ENCODE data around the gene RPA3. TPM values are rescaled to one million over a fixed set of nuclear protein-coding genes. Genes with fewer than 3 reads are reported as not detected.

RPA3 gene
- total RNA-seq, 3 donors from 2014 or later (not counting 1 experiment from before 2014, with no cell fraction given), result 14.2 to 25.9 (median 22.6) TPM

DNA sequence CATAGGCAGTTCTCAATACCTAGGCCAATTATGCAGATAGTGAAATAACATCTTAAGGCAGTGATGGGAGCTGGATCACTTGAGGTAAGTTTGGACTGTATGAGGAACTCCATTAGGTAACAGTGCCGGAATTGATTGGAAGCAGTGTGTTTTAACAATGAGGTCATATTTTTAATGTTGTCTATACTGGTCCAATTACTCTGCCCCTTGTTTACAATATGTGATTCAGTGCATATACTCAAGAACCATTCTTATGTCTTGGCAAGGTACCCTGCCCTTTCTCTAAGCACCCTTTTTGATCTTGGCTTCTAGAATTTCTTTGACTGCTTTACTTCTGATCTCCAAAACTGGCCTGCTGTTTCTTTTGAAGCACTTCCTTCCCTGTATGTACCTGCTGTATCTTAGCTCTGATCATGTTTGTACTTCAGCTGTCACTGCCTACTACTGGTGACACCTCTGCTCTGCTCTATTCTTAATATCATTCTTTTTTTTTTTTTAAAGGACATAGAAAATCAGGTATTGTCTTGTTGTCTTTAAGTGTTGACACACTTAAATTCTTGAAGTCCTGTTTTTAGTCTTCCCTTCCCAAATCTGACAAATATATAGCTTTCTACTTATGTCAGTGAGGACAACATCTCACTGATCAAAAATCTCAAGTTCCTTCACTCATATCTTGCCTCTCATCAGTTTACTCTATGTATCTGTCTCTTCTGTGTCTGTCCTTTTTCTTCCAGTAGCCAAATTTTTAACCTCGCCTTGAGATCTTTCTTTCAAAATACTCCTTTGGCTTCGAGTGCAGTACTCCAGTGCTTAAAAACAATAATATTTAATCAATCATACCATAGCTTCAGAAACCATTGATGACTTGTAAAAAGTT lies 46.4 kb upstream of the RPA3 start:
- ATAC-seq (no peak), DNase-seq (peak in 1 of 2 donors; percentile 55)
- Histone ChIP-seq H3K27ac (ENCODE audit: low read length) (peak overlapping the region; percentile 40), H3K27me3 (ENCODE audit: control insufficient read depth, insufficient read depth, low read length) (no peaks in the 10 kb centered on the region), H3K36me3 (ENCODE audit: control insufficient read depth, insufficient read depth, low read length) (no peaks in the 10 kb centered on the region), H3K4me3 (ENCODE audit: low read length) (no peak overlapping the region), H3K4me1 (ENCODE audit: control insufficient read depth, insufficient read depth, low read length) (no peaks in the 10 kb centered on the region), H3K9me3 (ENCODE audit: control insufficient read depth, insufficient read depth, low read length) (no peaks in the 10 kb centered on the region)
- Mint-ChIP-seq H3K9me3 (no peaks in the 10 kb centered on the region), H3K4me3 (no peak overlapping the region), H3K36me3 (no peaks in the 10 kb centered on the region), H3K4me1 (peaks cover 34 to 41% of the 10 kb centered on the region in 2 donors), H3K27me3 (ENCODE audit: low read depth in 2 of 2) (no peaks in the 10 kb centered on the region), H3K27ac (peak overlapping the region; percentile 74 to 97)
- TF ChIP-seq, protein P1, sequence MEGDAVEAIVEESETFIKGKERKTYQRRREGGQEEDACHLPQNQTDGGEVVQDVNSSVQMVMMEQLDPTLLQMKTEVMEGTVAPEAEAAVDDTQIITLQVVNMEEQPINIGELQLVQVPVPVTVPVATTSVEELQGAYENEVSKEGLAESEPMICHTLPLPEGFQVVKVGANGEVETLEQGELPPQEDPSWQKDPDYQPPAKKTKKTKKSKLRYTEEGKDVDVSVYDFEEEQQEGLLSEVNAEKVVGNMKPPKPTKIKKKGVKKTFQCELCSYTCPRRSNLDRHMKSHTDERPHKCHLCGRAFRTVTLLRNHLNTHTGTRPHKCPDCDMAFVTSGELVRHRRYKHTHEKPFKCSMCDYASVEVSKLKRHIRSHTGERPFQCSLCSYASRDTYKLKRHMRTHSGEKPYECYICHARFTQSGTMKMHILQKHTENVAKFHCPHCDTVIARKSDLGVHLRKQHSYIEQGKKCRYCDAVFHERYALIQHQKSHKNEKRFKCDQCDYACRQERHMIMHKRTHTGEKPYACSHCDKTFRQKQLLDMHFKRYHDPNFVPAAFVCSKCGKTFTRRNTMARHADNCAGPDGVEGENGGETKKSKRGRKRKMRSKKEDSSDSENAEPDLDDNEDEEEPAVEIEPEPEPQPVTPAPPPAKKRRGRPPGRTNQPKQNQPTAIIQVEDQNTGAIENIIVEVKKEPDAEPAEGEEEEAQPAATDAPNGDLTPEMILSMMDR (IDR thresholded peaks at IDR 0.05), result no peak
- intact Hi-C loops (cut with micrococcal nuclease), result loop anchor here (5.0 to 10.0 kb wide), 4 partner anchors 103 to 363 kb away; no protein-coding TSS in a partner anchor
- 87% methylated on average over 3 of the region's 3 CpGs for WGBS (ENCODE audit: insufficient coverage)

DNA sequence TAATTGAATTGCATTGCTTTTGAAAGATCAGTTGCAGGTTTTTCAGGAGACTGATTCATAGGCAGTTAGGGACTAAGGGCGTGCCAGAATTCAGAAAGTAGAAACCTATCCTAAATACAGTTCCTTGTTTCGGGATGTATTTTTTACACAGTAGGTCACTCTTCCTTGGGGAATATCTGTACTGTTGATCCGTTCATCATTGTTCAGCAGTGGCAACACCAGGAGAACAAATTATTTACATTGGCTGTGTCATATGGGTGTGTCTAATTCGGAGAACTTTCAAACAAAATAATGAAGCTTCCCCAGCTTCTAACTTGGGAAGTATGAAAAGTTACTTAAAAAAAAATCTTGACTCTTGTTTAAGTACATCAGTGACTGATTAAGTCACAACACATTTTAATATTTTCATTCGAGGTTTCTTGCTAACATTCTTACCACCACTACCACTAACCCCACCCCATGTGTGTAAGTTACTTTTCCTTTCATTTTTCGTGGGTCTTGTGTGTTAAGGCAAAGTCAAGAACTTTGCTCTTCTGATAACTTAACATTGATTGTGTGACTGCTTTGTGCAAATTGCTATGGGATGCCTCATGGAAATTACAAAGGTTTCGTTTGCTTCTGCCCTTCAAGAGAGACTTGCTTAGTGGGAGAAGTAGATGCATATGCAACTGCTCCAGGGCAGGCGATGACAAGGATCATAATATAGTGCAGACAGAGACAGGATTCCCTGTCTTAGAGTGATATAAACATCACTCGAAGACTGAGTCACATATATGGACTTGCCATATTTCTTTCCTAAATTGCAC lies 43.8 kb upstream of the RPA3 start:
- intact Hi-C loops (cut with micrococcal nuclease), result loop anchor here (1.0 to 10.0 kb wide), 6 partner anchors 81 to 365 kb away; no protein-coding TSS in a partner anchor
- H3K27me3 ChIP-seq (ENCODE audit: control insufficient read depth, insufficient read depth, low read length), result no peaks in the 10 kb centered on the region
- no peaks in the 10 kb centered on the region for H3K4me1 ChIP-seq (ENCODE audit: control insufficient read depth, insufficient read depth, low read length)
- H3K4me3 ChIP-seq (ENCODE audit: low read length), result peak overlapping the region; percentile 49
- WGBS (ENCODE audit: insufficient coverage), result 10% methylated on average over 6 of the region's 9 CpGs
- TF ChIP-seq, protein P1 (IDR thresholded peaks at IDR 0.05), result no peak
- Mint-ChIP-seq H3K27ac (peak overlapping the region; percentile 89 to 97), H3K9me3 (no peaks in the 10 kb centered on the region), H3K4me3 (peak overlapping the region; percentile 95), H3K36me3 (no peaks in the 10 kb centered on the region), H3K27me3 (ENCODE audit: low read depth in 2 of 2) (no peaks in the 10 kb centered on the region), H3K4me1 (peaks cover 34 to 41% of the 10 kb centered on the region in 2 donors)
- DNase-seq (peak in 1 of 2 donors; percentile 71), ATAC-seq (peak; percentile 81 to 89 (median 86))
- no peaks in the 10 kb centered on the region for H3K9me3 ChIP-seq (ENCODE audit: control insufficient read depth, insufficient read depth, low read length)
- H3K36me3 ChIP-seq (ENCODE audit: control insufficient read depth, insufficient read depth, low read length), result no peaks in the 10 kb centered on the region
- peak overlapping the region; percentile 85 for H3K27ac ChIP-seq (ENCODE audit: low read length)

DNA sequence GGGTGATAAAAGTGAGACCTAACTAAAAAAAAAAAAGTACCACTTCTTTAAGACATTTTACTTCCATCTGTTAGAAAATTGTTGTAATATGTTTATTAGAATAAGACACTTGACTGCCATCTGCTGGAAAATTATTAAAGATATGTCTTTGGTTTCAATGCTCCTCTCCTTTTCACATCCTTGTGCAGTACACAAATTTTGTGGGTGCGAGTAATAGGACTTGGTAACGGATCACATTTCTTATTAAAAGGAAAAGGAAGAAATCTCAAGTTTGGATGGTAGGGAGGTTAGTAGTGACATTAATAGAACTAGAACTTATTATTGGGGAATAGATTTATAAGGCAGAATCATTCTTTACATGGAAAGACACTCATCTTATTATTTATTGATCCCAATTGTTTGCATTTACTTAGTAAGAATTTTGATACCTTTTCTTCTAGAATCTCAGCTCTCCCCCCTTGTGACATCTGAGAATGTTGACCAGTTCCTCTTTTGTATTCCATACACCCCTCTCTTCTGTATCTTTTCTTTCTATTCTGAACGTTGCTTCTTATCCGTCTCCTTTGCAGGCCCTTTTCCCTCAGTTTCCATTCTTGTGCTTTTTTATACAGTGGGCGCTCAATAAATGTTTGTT lies 43.0 kb upstream of the RPA3 start:
- Mint-ChIP-seq H3K36me3 (no peaks in the 10 kb centered on the region), H3K9me3 (no peaks in the 10 kb centered on the region), H3K27ac (peak overlapping the region; percentile 89 to 97), H3K27me3 (ENCODE audit: low read depth in 2 of 2) (no peaks in the 10 kb centered on the region), H3K4me3 (peak overlapping the region; percentile 95), H3K4me1 (peaks cover 37 to 41% of the 10 kb centered on the region in 2 donors)
- Histone ChIP-seq H3K4me3 (ENCODE audit: low read length) (peak overlapping the region; percentile 49), H3K36me3 (ENCODE audit: control insufficient read depth, insufficient read depth, low read length) (no peaks in the 10 kb centered on the region), H3K4me1 (ENCODE audit: control insufficient read depth, insufficient read depth, low read length) (no peaks in the 10 kb centered on the region), H3K27me3 (ENCODE audit: control insufficient read depth, insufficient read depth, low read length) (no peaks in the 10 kb centered on the region), H3K27ac (ENCODE audit: low read length) (peak overlapping the region; percentile 85), H3K9me3 (ENCODE audit: control insufficient read depth, insufficient read depth, low read length) (no peaks in the 10 kb centered on the region)
- intact Hi-C loops (cut with micrococcal nuclease), result loop anchor here (1.0 to 10.0 kb wide), 5 partner anchors 80 to 366 kb away; no protein-coding TSS in a partner anchor
- TF ChIP-seq, protein P1 (IDR thresholded peaks at IDR 0.05), result peak; percentile 62
- WGBS (ENCODE audit: insufficient coverage), result 31% methylated on average over 3 of the region's 5 CpGs
- ATAC-seq (peak; percentile 18 to 47 (median 37)), DNase-seq (peak in 1 of 2 donors; percentile 67)
